MG63 (cell line): ENCODE results near the gene VPS54. TPM values are rescaled to one million over a fixed set of nuclear protein-coding genes. Genes with fewer than 3 reads are reported as not detected.

Experiments used
- DNase-seq: peaks from one replicate; pipeline ENCODE4 v3.0.0-alpha.2; 2020
- H3K27me3 ChIP-seq: fragments of 250-450 bp; sonication (Bioruptor Pico); 2 replicates; pipeline ENCODE4 v1.5.1; 2020; ENCODE audit warnings: mild to moderate bottlenecking, moderate library complexity
- H3K36me3 ChIP-seq: fragments of 250-450 bp; sonication (Bioruptor Pico); 2 replicates; pipeline ENCODE4 v1.5.1; 2020; ENCODE audit warnings: mild to moderate bottlenecking, moderate library complexity
- H3K4me3 ChIP-seq: fragments of 250-450 bp; sonication (Bioruptor Pico); 2 replicates; pipeline ENCODE4 v1.5.1; 2020; ENCODE audit warnings: mild to moderate bottlenecking, moderate library complexity
- H3K9me3 ChIP-seq: fragments of 250-450 bp; sonication (Bioruptor Pico); 2 replicates; pipeline ENCODE4 v1.5.1; 2020; ENCODE audit warnings: mild to moderate bottlenecking, moderate library complexity
- total RNA-seq: library from RNA; depleted of rRNA; stranded (reverse); fragments of >200 nt; shearing (Covaris generic); gene quantifications from 2 replicates; pipeline ENCODE4 v1.2.3, GENCODE V29; 2014; ENCODE audit warnings: low replicate concordance; rRNA removed

Gene VPS54
- 14.6 and 19.1 TPM in 2 replicates for total RNA-seq

GRCh38 chr2:64019083-64019974, at the start of gene VPS54:
VPS54 (minus strand) TSS chr2:64019428; CDS start chr2:63983999, 35,429 bp downstream.
- DNase-seq = peak; percentile 68
- no peaks in the 10 kb centered on the region for H3K9me3 ChIP-seq
- H3K27me3 ChIP-seq = no peaks in the 10 kb centered on the region
- H3K36me3 ChIP-seq = no peaks in the 10 kb centered on the region; the same call in 1 of the 2 replicates
- H3K4me3 ChIP-seq = peak within 1 kb of the TSS; percentile 73

DNA sequence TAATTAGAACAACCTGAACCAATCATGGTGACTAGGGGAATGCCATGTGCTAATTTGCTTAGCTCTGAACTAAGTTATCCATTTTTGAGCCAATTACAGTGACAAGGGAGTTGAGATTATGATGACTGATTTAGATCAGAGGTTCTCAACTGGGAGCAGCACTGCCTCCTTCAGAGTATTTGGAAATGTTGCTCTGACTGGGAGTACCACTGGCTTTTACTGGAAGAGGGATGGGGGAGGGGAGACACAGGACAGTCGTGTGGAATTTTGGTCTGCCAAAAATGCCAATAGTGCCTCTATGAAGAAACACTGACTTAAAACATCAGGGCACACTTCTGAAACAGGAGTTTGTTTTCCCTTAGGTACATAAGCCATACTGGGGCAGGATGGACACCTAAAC, 48.1 kb upstream of the VPS54 start:
- DNase-seq = no peak
- Histone ChIP-seq H3K4me3 (no peak overlapping the region), H3K27me3 (no peaks in the 10 kb centered on the region), H3K36me3 (no peaks in the 10 kb centered on the region), H3K9me3 (peaks cover 2% of the 10 kb centered on the region; the same call in 1 of the 2 replicates)

- DNase-seq = no peak
- Histone ChIP-seq H3K4me3 (no peak overlapping the region), H3K36me3 (no peaks in the 10 kb centered on the region)
Observed at GRCh38 chr2:64065516-64065915, 46.3 kb upstream of the VPS54 start.

GRCh38 chr2:64063924-64064331, 44.7 kb upstream of the VPS54 start:
- no peaks in the 10 kb centered on the region for H3K9me3 ChIP-seq
- peak; percentile 34 for DNase-seq
- no peaks in the 10 kb centered on the region for H3K36me3 ChIP-seq

More at GRCh38 chr2:64065516-64065915, 46.3 kb upstream of the VPS54 start:
- no peaks in the 10 kb centered on the region for H3K27me3 ChIP-seq
- H3K9me3 ChIP-seq = no peaks in the 10 kb centered on the region

GRCh38 chr2:64063454-64063853, 44.2 kb upstream of the VPS54 start:
- no peaks in the 10 kb centered on the region for H3K9me3 ChIP-seq
- H3K36me3 ChIP-seq = no peaks in the 10 kb centered on the region
- no peak overlapping the region for H3K4me3 ChIP-seq
- H3K27me3 ChIP-seq = no peaks in the 10 kb centered on the region
- no peak for DNase-seq

More at GRCh38 chr2:64063924-64064331, 44.7 kb upstream of the VPS54 start:
- Histone ChIP-seq H3K4me3 (no peak overlapping the region), H3K27me3 (no peaks in the 10 kb centered on the region)

DNA sequence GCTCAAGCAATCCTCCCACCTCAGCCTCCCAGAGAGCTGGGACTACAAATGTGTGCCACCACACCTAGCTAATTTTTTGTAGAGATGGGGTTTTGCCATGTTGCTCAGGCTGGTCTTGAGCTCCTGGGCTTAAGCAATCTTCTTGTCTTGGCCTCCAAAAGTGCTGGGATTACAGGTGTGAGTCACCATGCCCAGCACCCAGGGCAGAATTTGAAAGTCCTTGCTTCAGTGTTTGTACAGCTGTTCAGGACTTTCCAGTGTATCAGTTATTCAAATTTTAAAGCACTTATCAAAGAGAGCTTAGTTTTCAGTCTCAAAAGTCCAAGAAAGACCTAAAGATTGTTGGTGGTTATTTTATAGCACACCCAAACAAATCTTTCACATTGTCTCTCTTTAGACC, 43.6 kb upstream of the VPS54 start:
- Histone ChIP-seq H3K4me3 (no peak overlapping the region), H3K36me3 (no peaks in the 10 kb centered on the region), H3K9me3 (no peaks in the 10 kb centered on the region), H3K27me3 (no peaks in the 10 kb centered on the region)
- DNase-seq = peak; percentile 77

GRCh38 chr2:64059270-64059669, 40.0 kb upstream of the VPS54 start:
- DNase-seq = no peak
- Histone ChIP-seq H3K9me3 (no peaks in the 10 kb centered on the region), H3K27me3 (no peaks in the 10 kb centered on the region), H3K4me3 (no peak overlapping the region), H3K36me3 (no peaks in the 10 kb centered on the region)

DNA sequence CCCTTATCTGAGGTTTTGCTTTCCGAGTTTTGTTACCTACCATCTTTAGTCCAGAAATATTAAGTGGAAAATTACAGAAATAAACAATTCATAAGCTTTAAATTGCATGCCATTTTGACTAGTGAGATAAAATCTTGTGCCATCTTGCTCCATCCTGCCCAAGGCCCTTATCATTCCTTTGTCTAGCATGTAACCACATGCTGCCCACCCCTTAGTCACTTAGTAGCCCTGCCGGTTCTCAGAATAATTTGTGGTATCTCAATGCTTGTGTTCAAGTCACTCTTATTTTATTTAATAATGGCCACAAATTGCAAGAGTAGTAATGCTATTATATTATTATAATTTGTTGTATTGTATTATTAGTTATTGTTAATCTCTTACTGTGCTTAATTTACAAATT, 36.8 kb upstream of the VPS54 start:
- Histone ChIP-seq H3K4me3 (no peak overlapping the region), H3K27me3 (no peaks in the 10 kb centered on the region), H3K9me3 (no peaks in the 10 kb centered on the region), H3K36me3 (no peaks in the 10 kb centered on the region)
- no peak for DNase-seq

GRCh38 chr2:64054161-64054915, 35.1 kb upstream of the VPS54 start:
- DNase-seq = no peak
- Histone ChIP-seq H3K27me3 (no peaks in the 10 kb centered on the region), H3K4me3 (no peak overlapping the region), H3K9me3 (no peaks in the 10 kb centered on the region), H3K36me3 (no peaks in the 10 kb centered on the region)

GRCh38 chr2:64052463-64053241, 33.4 kb upstream of the VPS54 start:
- no peaks in the 10 kb centered on the region for H3K27me3 ChIP-seq
- H3K4me3 ChIP-seq = no peak overlapping the region
- no peaks in the 10 kb centered on the region for H3K36me3 ChIP-seq
- DNase-seq = no peak
- no peaks in the 10 kb centered on the region for H3K9me3 ChIP-seq

- H3K4me3 ChIP-seq = no peak overlapping the region
- H3K9me3 ChIP-seq = no peaks in the 10 kb centered on the region
- peak; percentile 34 for DNase-seq
- H3K36me3 ChIP-seq = no peaks in the 10 kb centered on the region
- no peaks in the 10 kb centered on the region for H3K27me3 ChIP-seq
Observed at GRCh38 chr2:64049633-64050220, 30.5 kb upstream of the VPS54 start.

- H3K4me3 ChIP-seq = no peak overlapping the region
- no peaks in the 10 kb centered on the region for H3K36me3 ChIP-seq
- H3K27me3 ChIP-seq = no peaks in the 10 kb centered on the region
- no peaks in the 10 kb centered on the region for H3K9me3 ChIP-seq
- DNase-seq = no peak
Observed at GRCh38 chr2:64045938-64046337, 26.7 kb upstream of the VPS54 start.

DNA sequence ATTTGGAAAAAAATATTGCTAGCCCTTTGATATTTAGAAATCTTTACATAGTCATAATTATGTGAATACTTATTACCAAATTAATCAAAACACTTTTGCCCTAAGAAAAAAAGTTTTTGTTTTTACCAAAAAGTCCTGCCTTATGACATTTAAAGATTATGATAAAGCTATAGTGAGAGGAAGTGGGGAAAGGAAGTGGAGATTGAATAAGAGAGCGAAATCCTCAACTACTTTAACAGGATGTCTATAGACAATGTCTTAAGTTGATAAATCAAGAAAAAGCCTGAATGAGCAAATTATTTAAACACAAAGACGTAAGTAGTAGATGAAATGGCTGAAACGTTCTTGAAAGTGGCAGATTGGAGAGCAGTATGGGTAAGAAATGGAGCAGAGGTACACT, 20.9 kb upstream of the VPS54 start:
- no peak for DNase-seq
- Histone ChIP-seq H3K9me3 (no peaks in the 10 kb centered on the region), H3K36me3 (no peaks in the 10 kb centered on the region), H3K4me3 (no peak overlapping the region), H3K27me3 (no peaks in the 10 kb centered on the region)

GRCh38 chr2:64036034-64036705, 16.9 kb upstream of the VPS54 start:
- no peak overlapping the region for H3K4me3 ChIP-seq
- no peak for DNase-seq
- no peaks in the 10 kb centered on the region for H3K9me3 ChIP-seq
- no peaks in the 10 kb centered on the region for H3K36me3 ChIP-seq
- no peaks in the 10 kb centered on the region for H3K27me3 ChIP-seq

- no peak for DNase-seq
- H3K27me3 ChIP-seq = no peaks in the 10 kb centered on the region
- H3K9me3 ChIP-seq = no peaks in the 10 kb centered on the region
- H3K36me3 ChIP-seq = no peaks in the 10 kb centered on the region
- peak overlapping the region; percentile 12 for H3K4me3 ChIP-seq
Observed at GRCh38 chr2:64035072-64035942, 16.1 kb upstream of the VPS54 start.
